ENCODE measurements around the gene PPARGC1A. TPM values are rescaled to one million over a fixed set of nuclear protein-coding genes. Genes with fewer than 3 reads are reported as not detected.

The PPARGC1A gene
- total and polyA plus RNA-seq, 2 of the 13 experiments (the other 11 are each of a cell fraction or from before 2014, with no cell fraction given) = 20.7 to 37.3 TPM

GRCh38 chr4:23877758-23878229 lies 12.1 kb downstream of the PPARGC1A start (continued):
- TF ChIP-seq, protein P1, sequence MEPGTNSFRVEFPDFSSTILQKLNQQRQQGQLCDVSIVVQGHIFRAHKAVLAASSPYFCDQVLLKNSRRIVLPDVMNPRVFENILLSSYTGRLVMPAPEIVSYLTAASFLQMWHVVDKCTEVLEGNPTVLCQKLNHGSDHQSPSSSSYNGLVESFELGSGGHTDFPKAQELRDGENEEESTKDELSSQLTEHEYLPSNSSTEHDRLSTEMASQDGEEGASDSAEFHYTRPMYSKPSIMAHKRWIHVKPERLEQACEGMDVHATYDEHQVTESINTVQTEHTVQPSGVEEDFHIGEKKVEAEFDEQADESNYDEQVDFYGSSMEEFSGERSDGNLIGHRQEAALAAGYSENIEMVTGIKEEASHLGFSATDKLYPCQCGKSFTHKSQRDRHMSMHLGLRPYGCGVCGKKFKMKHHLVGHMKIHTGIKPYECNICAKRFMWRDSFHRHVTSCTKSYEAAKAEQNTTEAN (CRISPR knock-in tag; conservative IDR thresholded peaks at IDR 0.05) = peak; percentile 87
- TF ChIP-seq FOSL2 (CRISPR knock-in tag; IDR thresholded peaks at IDR 0.05) = peak; percentile 100
- peak; percentile 91 for TF ChIP-seq PAXIP1 (CRISPR knock-in tag; conservative IDR thresholded peaks at IDR 0.05)
- TF ChIP-seq SNRNP70 (IDR thresholded peaks at IDR 0.05; ENCODE audit: low read depth, low read length) = no peak
- 0 out of 2 replicates have a peak, but pooled peaks have one; percentile 47 for TF ChIP-seq SALL2 (CRISPR knock-in tag; IDR thresholded peaks at IDR 0.05)
- TF ChIP-seq ZNF281 (CRISPR knock-in tag; IDR thresholded peaks at IDR 0.05; ENCODE audit: borderline replicate concordance) = peak; percentile 31; the same call in 1 of the 2 replicates
- peak; percentile 71 for TF ChIP-seq RBFOX2 (IDR thresholded peaks at IDR 0.05; ENCODE audit: low read depth, low read length)
- no peak for TF ChIP-seq PAF1 (CRISPR knock-in tag; IDR thresholded peaks at IDR 0.05)
- peak; percentile 64 for TF ChIP-seq GFI1 (CRISPR knock-in tag; IDR thresholded peaks at IDR 0.05; ENCODE audit: borderline replicate concordance)
- TF ChIP-seq ZNF543 (CRISPR knock-in tag; IDR thresholded peaks at IDR 0.05) = 0 out of 2 replicates have a peak, but pooled peaks have one; percentile 48
- no peak for TF ChIP-seq TAF15 (IDR thresholded peaks at IDR 0.05; ENCODE audit: low read depth, low read length, poor library complexity, severe bottlenecking)
- peak; percentile 65; the same call in 1 of the 2 replicates for TF ChIP-seq MIER3 (CRISPR knock-in tag; IDR thresholded peaks at IDR 0.05; ENCODE audit: borderline replicate concordance)
- no peak for TF ChIP-seq SOX6 (IDR thresholded peaks at IDR 0.05)
- peak; percentile 97 for TF ChIP-seq SOX6 (CRISPR knock-in tag; IDR thresholded peaks at IDR 0.05)
- no peak for TF ChIP-seq ZNF253 (CRISPR knock-in tag; IDR thresholded peaks at IDR 0.05; ENCODE audit: borderline replicate concordance)
- peak; percentile 81 for TF ChIP-seq TCF7 (IDR thresholded peaks at IDR 0.05; ENCODE audit: low read depth)
- no peak for TF ChIP-seq U2AF2 (IDR thresholded peaks at IDR 0.05; ENCODE audit: low read depth, low read length)
- TF ChIP-seq, protein P2, sequence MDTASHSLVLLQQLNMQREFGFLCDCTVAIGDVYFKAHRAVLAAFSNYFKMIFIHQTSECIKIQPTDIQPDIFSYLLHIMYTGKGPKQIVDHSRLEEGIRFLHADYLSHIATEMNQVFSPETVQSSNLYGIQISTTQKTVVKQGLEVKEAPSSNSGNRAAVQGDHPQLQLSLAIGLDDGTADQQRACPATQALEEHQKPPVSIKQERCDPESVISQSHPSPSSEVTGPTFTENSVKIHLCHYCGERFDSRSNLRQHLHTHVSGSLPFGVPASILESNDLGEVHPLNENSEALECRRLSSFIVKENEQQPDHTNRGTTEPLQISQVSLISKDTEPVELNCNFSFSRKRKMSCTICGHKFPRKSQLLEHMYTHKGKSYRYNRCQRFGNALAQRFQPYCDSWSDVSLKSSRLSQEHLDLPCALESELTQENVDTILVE (CRISPR knock-in tag; IDR thresholded peaks at IDR 0.05) = no peak
- no peak for TF ChIP-seq HOXA9 (CRISPR knock-in tag; IDR thresholded peaks at IDR 0.05; ENCODE audit: borderline replicate concordance)
- no peak for TF ChIP-seq RBM22 (optimal IDR thresholded peaks at IDR 0.05; ENCODE audit: low read length)
- TF ChIP-seq HMG20B (CRISPR knock-in tag; conservative IDR thresholded peaks at IDR 0.05) = peak; percentile 72; the same call in 1 of the 2 replicates
- TF ChIP-seq ZNF12 (CRISPR knock-in tag; IDR thresholded peaks at IDR 0.05) = peak; percentile 85
- TF ChIP-seq DR1 (CRISPR knock-in tag; IDR thresholded peaks at IDR 0.05) = no peak

Data from HepG2 (cell line).